CD4-positive, alpha-beta memory T cell (primary cell): ENCODE data around the gene BLVRA. TPM values are rescaled to one million over a fixed set of nuclear protein-coding genes. Genes with fewer than 3 reads are reported as not detected.
A peak's percentile ranks its signal among the peaks of the same experiment; 100 is the strongest.
"Not testable (repeated sequence)": the region's sequence is repeated elsewhere in the genome, so short reads cannot be mapped to it uniquely, and the experiment has no call there.

ENCODE experiments used
- CTCF ChIA-PET: fragments of 350-600 bp; sonication (Branson Sonifier 250); formaldehyde crosslinking; loops from one replicate; lab custom pipeline; 2021; ENCODE audit warnings: inconsistent platforms; ENCODE audit not compliant: partially characterized antibody; lab: Charles Lee
- POLR2A ChIA-PET: fragments of 350-600 bp; sonication (Branson Sonifier 250); formaldehyde crosslinking; loops from one replicate; lab custom pipeline; 2021; ENCODE audit not compliant: partially characterized antibody; lab: Charles Lee
- DNase-seq, 5 donors: peaks; one replicate each; pipeline versions ENCODE4 v3.0.0 to v3.0.0-alpha.2; 2020 to 2022; ENCODE audit warnings: mixed read lengths in 1 of 5
- H3K27ac ChIP-seq: one replicate; pipeline ENCODE4 v1.7.0; 2013; ENCODE audit warnings: low read depth, low read length
- H3K27me3 ChIP-seq: 2 replicates; pipeline ENCODE4 v1.7.0; 2013; ENCODE audit warnings: mild to moderate bottlenecking, low read length, moderate library complexity; ENCODE audit not compliant: insufficient read depth
- H3K36me3 ChIP-seq: 2 replicates; pipeline ENCODE4 v1.7.0; 2013; ENCODE audit warnings: mild to moderate bottlenecking, low read length, moderate library complexity; ENCODE audit not compliant: insufficient read depth
- H3K4me1 ChIP-seq: 2 replicates; pipeline ENCODE4 v1.7.0; 2013; ENCODE audit warnings: mild to moderate bottlenecking, low read length, moderate library complexity; ENCODE audit not compliant: insufficient read depth
- H3K4me3 ChIP-seq, 2 donors: one replicate each; pipeline ENCODE4 v1.7.0; 2013; ENCODE audit warnings: low read length in 2 of 2, mild to moderate bottlenecking in 1 of 2
- H3K9me3 ChIP-seq, 2 donors: one replicate each; pipeline ENCODE4 v1.7.0; 2013; ENCODE audit warnings: low read length in 2 of 2, control low read depth in 1 of 2; ENCODE audit not compliant: control insufficient read depth in 1 of 2
- H3K27ac Mint-ChIP-seq, 7 donors: one replicate each; pipeline ENCODE4 v1.8.0; 2020 to 2021; ENCODE audit warnings: mixed read lengths in 7 of 7, mild to moderate bottlenecking in 6 of 7, inconsistent platforms in 3 of 7, moderate library complexity in 3 of 7
- H3K27me3 Mint-ChIP-seq, 2 donors: one replicate each; pipeline ENCODE4 v1.8.0; 2020 to 2021; ENCODE audit warnings: mixed read lengths in 2 of 2
- H3K36me3 Mint-ChIP-seq, 2 donors: one replicate each; pipeline ENCODE4 v1.8.0; 2020 to 2021; ENCODE audit warnings: mixed read lengths in 2 of 2, inconsistent platforms in 1 of 2, mild to moderate bottlenecking in 1 of 2
- H3K4me1 Mint-ChIP-seq, 4 donors: one replicate each; pipeline ENCODE4 v1.8.0; 2020 to 2021; ENCODE audit warnings: mixed read lengths in 4 of 4, mild to moderate bottlenecking in 1 of 4
- H3K4me3 Mint-ChIP-seq, 8 donors: one replicate each; pipeline ENCODE4 v1.8.0; 2020 to 2021; ENCODE audit warnings: mixed read lengths in 8 of 8, mild to moderate bottlenecking in 7 of 8, moderate library complexity in 6 of 8, inconsistent platforms in 3 of 8
- H3K9me3 Mint-ChIP-seq, 8 donors: one replicate each; pipeline ENCODE4 v1.8.0; 2020 to 2021; ENCODE audit warnings: mixed read lengths in 8 of 8, mild to moderate bottlenecking in 5 of 8, inconsistent platforms in 3 of 8, moderate library complexity in 1 of 8
- intact Hi-C: fragments of 100-400 bp; cut with micrococcal nuclease; formaldehyde crosslinking; loops from one replicate; pipeline ENCODE4 v1.15.1; 2023
- polyA plus RNA-seq, 2 donors: library from polyadenylated mRNA; unstranded; fragments of 300-500 nt; fragmentation: Illumina TruSeq; gene quantifications; one replicate each; pipeline ENCODE4 v1.2.3, GENCODE V29; 2021
- total RNA-seq, 2 experiments: library from RNA; stranded (reverse); gene quantifications; one replicate each; pipeline ENCODE4 v1.2.3, GENCODE V29; 2021

BLVRA gene
- total and polyA plus RNA-seq, 4 experiments from 2014 or later: 18.1 to 105 (median 45.7) TPM

- Mint-ChIP-seq H3K4me3 (no peak overlapping the region), H3K27ac (no peak overlapping the region), H3K4me1 (peaks cover 2 to 5% (median 5%) of the 10 kb centered on the region in 4 donors), H3K27me3 (no peaks in the 10 kb centered on the region), H3K9me3 (no peaks in the 10 kb centered on the region), H3K36me3 (peaks cover 53 to 56% of the 10 kb centered on the region in 2 donors)
- Histone ChIP-seq H3K36me3 (peaks cover 19% of the 10 kb centered on the region), H3K4me3 (no peak overlapping the region), H3K4me1 (no peaks in the 10 kb centered on the region), H3K27me3 (no peaks in the 10 kb centered on the region), H3K27ac (no peak overlapping the region), H3K9me3 (no peaks in the 10 kb centered on the region)
- ChIA-PET CTCF (interaction anchor here (1.9 kb wide), 1 partner anchor 210 kb away, joined by 5 read pairs; the partner anchor contains the start of gene STK17A), POLR2A (no interaction called here)
- DNase-seq: no peak
- intact Hi-C loops: no loop called here
These were observed 34.1 kb downstream of the BLVRA start for GRCh38 chr7:43792471-43793150.

- ChIA-PET POLR2A (interaction anchor here (1.4 kb wide), 1 partner anchor 217 kb away, joined by 6 read pairs; the partner anchor contains the start of gene STK17A), CTCF (interaction anchor here (0.9 to 3.7 kb wide), 6 partner anchors 10 to 217 kb away, joined by 3 to 21 read pairs (median 4); partner anchors contain the start of gene STK17A)
- intact Hi-C loops: no loop called here
- DNase-seq: no peak
- no peak overlapping the region for H3K27ac Mint-ChIP-seq
- Histone ChIP-seq H3K27ac (no peak overlapping the region), H3K9me3 (no peaks in the 10 kb centered on the region), H3K4me3 (no peak overlapping the region), H3K36me3 (peaks cover 19% of the 10 kb centered on the region), H3K4me1 (no peaks in the 10 kb centered on the region), H3K27me3 (no peaks in the 10 kb centered on the region)
- H3K4me1 Mint-ChIP-seq: no peaks in the 10 kb centered on the region
- no peaks in the 10 kb centered on the region for H3K9me3 Mint-ChIP-seq
- no peaks in the 10 kb centered on the region for H3K27me3 Mint-ChIP-seq
- no peak overlapping the region for H3K4me3 Mint-ChIP-seq
- H3K36me3 Mint-ChIP-seq: peaks cover 38 to 40% of the 10 kb centered on the region in 2 donors
These were observed 41.1 kb downstream of the BLVRA start for GRCh38 chr7:43799605-43800004.

DNA sequence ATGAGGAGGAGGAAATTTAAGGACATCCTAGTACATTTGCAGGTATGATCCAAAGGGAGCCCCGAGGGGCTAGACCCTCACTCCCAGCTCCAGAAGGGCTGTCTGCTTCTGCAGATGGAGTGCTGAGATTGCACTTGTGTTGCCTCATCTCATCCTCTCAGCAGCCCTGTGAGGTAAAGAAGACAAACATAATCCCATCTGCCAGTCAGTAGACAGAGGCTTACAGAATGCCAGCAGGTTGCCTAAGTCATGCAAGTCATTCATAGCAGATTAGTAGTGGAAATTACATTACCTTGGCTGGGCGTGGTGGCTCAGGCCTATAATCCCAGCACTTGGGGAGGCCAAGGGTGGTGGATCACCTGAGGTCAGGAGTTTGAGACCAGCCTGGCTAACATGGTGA, 45.4 kb downstream of the BLVRA start:
- H3K27ac Mint-ChIP-seq: peak overlapping the region in 1 of 7 donors; percentile 15

DNA sequence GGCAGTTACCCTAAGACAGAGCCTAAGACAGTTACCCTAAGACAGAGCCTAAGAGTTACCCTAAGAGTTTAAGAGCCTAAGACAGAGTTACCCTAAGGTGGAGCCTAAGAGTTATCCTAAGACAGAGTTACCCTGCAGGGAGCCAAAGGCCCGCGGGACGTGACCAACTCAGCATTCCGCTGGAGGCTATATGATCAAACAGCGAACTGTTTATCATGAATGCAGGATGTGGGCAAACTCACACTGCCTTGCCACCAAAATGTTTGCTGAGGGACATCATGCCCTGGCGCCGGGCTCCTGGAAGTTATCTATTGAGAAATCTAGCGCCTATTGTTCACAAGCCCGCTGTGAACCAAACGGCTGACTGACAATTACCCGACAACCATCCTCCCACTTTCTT, 49.9 kb downstream of the BLVRA start:
- H3K9me3 ChIP-seq: no peaks in the 10 kb centered on the region
- H3K27ac ChIP-seq: no peak overlapping the region
- no peaks in the 10 kb centered on the region for H3K4me1 ChIP-seq
- H3K27me3 Mint-ChIP-seq: peaks cover 5 to 10% of the 10 kb centered on the region in 2 donors
- ChIA-PET CTCF (interaction anchor here (2.1 kb wide), 1 partner anchor 226 kb away, joined by 6 read pairs; the partner anchor contains the start of gene STK17A), POLR2A (no interaction called here)
- peaks cover 0 to 2% (median under 1%) of the 10 kb centered on the region in 4 donors for H3K4me1 Mint-ChIP-seq
- H3K4me3 Mint-ChIP-seq: no peak overlapping the region
- DNase-seq: peak in 1 of 5 donors; percentile 7
- H3K27me3 ChIP-seq: no peaks in the 10 kb centered on the region
- H3K36me3 ChIP-seq: peaks cover 20% of the 10 kb centered on the region
- H3K36me3 Mint-ChIP-seq: peaks cover 40% of the 10 kb centered on the region in 2 donors
- H3K4me3 ChIP-seq: no peak overlapping the region
- H3K27ac Mint-ChIP-seq: peak overlapping the region in 2 of 7 donors; percentile 31 to 72
- intact Hi-C loops: no loop called here
- H3K9me3 Mint-ChIP-seq: no peaks in the 10 kb centered on the region

More for the DNA sequence above, 45.4 kb downstream of the BLVRA start:
- no peaks in the 10 kb centered on the region for H3K9me3 Mint-ChIP-seq
- no peak overlapping the region for H3K4me3 Mint-ChIP-seq
- ChIA-PET CTCF (no interaction called here), POLR2A (no interaction called here)
- intact Hi-C loops: no loop called here
- peaks cover 27% of the 10 kb centered on the region for H3K36me3 ChIP-seq
- H3K27me3 ChIP-seq: no peaks in the 10 kb centered on the region
- H3K4me1 ChIP-seq: no peaks in the 10 kb centered on the region
- H3K4me3 ChIP-seq: no peak overlapping the region
- no peak overlapping the region for H3K27ac ChIP-seq
- no peaks in the 10 kb centered on the region for H3K9me3 ChIP-seq
- peaks cover 0 to 2% (median 0%) of the 10 kb centered on the region in 4 donors for H3K4me1 Mint-ChIP-seq
- DNase-seq: no peak
- peaks cover 53 to 61% of the 10 kb centered on the region in 2 donors for H3K36me3 Mint-ChIP-seq
- H3K27me3 Mint-ChIP-seq: no peaks in the 10 kb centered on the region

DNA sequence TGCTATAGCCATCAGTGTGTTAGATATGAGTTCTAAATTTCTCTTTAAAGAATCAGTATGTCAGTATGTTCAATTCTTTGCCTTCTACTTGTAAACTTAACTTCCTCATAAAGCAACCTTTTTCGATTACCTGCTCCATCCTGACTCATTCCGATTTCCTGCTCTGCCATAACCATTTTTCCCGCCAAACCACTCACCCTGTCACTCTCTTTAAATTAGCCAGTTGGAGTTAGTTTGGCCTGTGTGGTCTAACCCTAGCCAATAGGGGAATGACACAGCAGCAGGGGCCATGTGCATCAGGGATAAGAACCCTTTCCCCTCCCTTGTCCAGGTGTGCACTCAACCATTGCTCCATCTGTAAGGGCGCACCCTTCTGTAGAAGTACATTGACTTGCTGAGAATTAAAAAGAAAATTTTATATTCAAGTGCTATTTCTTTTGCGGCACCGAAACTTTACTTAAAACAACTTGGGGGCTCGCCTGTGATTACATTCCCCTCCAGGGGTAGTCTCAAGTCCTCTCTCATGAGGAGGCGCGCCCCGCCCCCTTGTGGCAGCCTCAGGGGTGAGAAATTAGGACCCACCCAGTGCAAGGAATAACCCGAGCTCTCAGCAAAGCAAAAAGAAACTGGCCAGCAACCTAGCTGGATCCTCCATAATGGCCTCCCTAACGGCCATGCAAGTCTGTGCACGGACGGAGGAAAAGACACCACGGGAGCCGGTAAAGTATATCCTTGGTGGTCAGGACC, 51.9 kb downstream of the BLVRA start:
- CTCF ChIA-PET: interaction anchor here (1.0 to 2.1 kb wide), 2 partner anchors 90 to 228 kb away, joined by 3 to 6 read pairs; partner anchors contain the start of gene STK17A
- peak in 4 of 5 donors; percentile 20 to 37 (median 33) for DNase-seq
- POLR2A ChIA-PET, H3K27ac ChIP-seq, H3K27ac Mint-ChIP-seq, H3K36me3 ChIP-seq, H3K9me3 ChIP-seq, H3K4me3 Mint-ChIP-seq, H3K4me3 ChIP-seq, H3K27me3 ChIP-seq, H3K4me1 Mint-ChIP-seq, H3K9me3 Mint-ChIP-seq, H3K4me1 ChIP-seq, intact Hi-C loops: not testable (repeated sequence)
- peaks cover 11 to 18% of the 10 kb centered on the region in 2 donors for H3K27me3 Mint-ChIP-seq
- peaks cover 24 to 27% of the 10 kb centered on the region in 2 donors for H3K36me3 Mint-ChIP-seq

DNA sequence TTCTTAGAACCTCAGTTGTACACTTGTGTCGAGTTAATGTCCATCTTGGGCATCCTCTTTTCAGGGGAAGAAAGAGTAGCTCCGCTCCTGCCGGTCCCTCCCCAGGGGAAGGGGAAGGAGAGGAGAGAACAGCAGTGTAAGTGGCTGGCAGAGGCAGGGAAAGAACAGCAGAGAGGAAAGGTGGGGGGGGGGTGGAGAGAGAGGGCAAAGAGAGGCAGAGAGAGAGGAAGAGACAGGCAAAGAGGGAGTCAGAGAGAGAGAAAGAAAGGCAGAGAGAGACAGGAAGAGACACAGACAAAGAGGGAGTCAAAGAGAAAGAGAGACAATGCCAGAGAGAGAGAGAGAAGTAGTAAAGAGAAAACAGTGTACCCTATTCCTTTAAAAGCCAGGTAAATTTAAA, 56.9 kb downstream of the BLVRA start:
- Histone ChIP-seq H3K36me3 (no peaks in the 10 kb centered on the region), H3K27me3 (no peaks in the 10 kb centered on the region), H3K27ac (no peak overlapping the region), H3K9me3 (no peaks in the 10 kb centered on the region), H3K4me3 (no peak overlapping the region), H3K4me1 (no peaks in the 10 kb centered on the region)
- peaks cover 15% of the 10 kb centered on the region in 2 donors for H3K27me3 Mint-ChIP-seq
- ChIA-PET POLR2A (no interaction called here), CTCF (interaction anchor here (1.1 kb wide), 2 partner anchors 20 to 233 kb away, joined by 3 to 4 read pairs; partner anchors contain the start of gene STK17A)
- H3K9me3 Mint-ChIP-seq: peaks cover 0 to 2% (median 0%) of the 10 kb centered on the region in 8 donors
- H3K4me1 Mint-ChIP-seq: peaks cover 0 to 1% (median 0%) of the 10 kb centered on the region in 4 donors
- intact Hi-C loops: no loop called here
- DNase-seq: no peak
- H3K36me3 Mint-ChIP-seq: no peaks in the 10 kb centered on the region
- H3K4me3 Mint-ChIP-seq: no peak overlapping the region
- no peak overlapping the region for H3K27ac Mint-ChIP-seq
